ENCODE measurements around the gene MLLT3.

The MLLT3 gene

DNA sequence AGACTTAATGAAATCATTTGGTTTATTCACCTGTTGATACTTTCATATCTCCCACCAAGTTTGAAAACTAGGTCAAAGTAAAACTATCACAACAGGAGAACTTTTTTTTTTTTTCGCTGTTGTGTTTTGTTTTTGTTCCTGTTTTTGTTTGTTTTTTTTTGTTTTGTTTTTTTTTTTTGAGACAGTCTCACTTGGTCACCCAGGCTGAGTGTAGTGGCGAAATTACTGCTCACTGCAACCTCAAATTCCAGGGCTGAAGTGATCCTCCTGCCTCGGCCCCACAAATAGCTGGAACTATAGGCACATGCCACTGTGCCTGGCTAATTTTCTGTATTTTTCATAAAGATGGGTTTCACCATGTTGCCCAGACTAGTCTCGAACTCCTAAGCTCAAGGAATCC, 49.3 kb downstream of the MLLT3 start:
- Histone ChIP-seq H3K36me3 (ENCODE audit: control insufficient read depth, insufficient read depth, low read length) (no peaks in the 10 kb centered on the region), H3K4me3 (ENCODE audit: extremely low read depth, insufficient read depth, low read length, poor library complexity, severe bottlenecking) (no peak overlapping the region), H3K4me1 (ENCODE audit: control insufficient read depth, insufficient read depth, low read length, poor library complexity, severe bottlenecking) (peaks cover 8% of the 10 kb centered on the region), H3K27ac (ENCODE audit: low read depth, low read length, severe bottlenecking) (no peak overlapping the region), H3K9me3 (ENCODE audit: control insufficient read depth, low read length) (peaks cover 19% of the 10 kb centered on the region)
- WGBS, 2 experiments (ENCODE audit: insufficient coverage in 2 of 2) = 81 to 90% methylated on average over 2 of the region's 4 CpGs

DNA sequence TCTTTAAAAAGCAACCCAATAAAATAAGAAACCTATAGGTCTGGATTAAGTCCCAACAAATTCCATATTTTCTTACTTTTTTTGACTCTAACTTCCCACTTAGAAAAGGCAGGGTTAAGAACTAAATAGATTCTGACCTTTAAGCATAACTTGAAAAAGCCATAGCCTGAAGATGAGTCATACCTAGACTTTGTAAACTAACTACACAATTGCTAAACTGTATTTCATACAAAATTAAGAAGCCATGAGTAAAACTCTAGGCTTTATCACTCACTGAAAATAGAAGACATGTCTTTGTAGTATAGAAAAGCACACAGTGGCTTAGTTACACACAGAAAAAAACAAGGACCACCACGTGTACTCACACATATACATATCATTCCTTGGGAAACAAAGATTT, 51.5 kb downstream of the MLLT3 start:
- no peak overlapping the region for H3K4me3 ChIP-seq (ENCODE audit: extremely low read depth, insufficient read depth, low read length, poor library complexity, severe bottlenecking)
- no peak overlapping the region for H3K27ac ChIP-seq (ENCODE audit: low read depth, low read length, severe bottlenecking)
- WGBS, 2 experiments (ENCODE audit: insufficient coverage in 2 of 2) = no CpG with 5 or more reads among the region's 1 CpG
- peaks cover 8% of the 10 kb centered on the region for H3K4me1 ChIP-seq (ENCODE audit: control insufficient read depth, insufficient read depth, low read length, poor library complexity, severe bottlenecking)
- H3K9me3 ChIP-seq (ENCODE audit: control insufficient read depth, low read length) = peaks cover 11% of the 10 kb centered on the region
- H3K36me3 ChIP-seq (ENCODE audit: control insufficient read depth, insufficient read depth, low read length) = no peaks in the 10 kb centered on the region

DNA sequence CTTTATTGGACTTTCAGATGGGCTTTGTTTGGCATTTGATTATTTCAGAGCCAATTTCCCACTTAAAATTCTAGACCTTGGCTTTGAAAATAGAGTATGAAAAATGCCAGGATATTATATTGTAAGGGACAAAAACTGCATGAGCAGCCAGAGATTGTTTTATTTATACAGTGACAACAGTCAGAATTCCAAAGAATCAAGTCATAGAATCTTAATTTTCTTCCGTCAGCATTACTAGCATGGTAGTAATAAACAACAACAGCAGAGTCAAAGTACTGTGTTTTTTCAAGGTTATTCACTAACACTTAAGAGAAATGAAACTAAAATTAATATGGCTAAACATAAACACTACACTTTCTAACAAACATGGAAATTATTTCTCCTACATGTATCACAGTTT, 52.2 kb downstream of the MLLT3 start:
- Histone ChIP-seq H3K27ac (ENCODE audit: low read depth, low read length, severe bottlenecking) (no peak overlapping the region), H3K9me3 (ENCODE audit: control insufficient read depth, low read length) (peaks cover 5% of the 10 kb centered on the region), H3K4me1 (ENCODE audit: control insufficient read depth, insufficient read depth, low read length, poor library complexity, severe bottlenecking) (peaks cover 8% of the 10 kb centered on the region), H3K36me3 (ENCODE audit: control insufficient read depth, insufficient read depth, low read length) (no peaks in the 10 kb centered on the region), H3K4me3 (ENCODE audit: extremely low read depth, insufficient read depth, low read length, poor library complexity, severe bottlenecking) (no peak overlapping the region)
- no CpG with 5 or more reads among the region's 1 CpG for WGBS, 2 experiments (ENCODE audit: insufficient coverage in 2 of 2)

DNA sequence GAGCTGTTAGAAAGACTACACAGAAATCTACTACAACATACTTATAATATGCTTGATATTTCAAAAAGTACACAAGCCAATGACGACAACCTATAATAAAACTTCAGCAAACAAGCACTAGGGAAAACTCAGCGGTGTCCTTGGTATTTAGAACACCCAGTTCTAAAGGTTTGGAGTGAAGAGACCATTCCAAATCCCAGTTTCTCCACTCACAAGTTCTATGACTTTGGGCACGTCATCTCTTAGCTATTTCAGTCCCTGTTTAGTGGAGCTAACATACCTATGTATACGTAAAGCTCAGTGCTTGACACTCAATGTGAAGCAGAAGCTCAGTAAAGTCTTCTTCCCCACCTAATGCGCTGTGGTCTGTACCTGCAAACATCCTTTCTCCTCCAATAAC, 52.8 kb downstream of the MLLT3 start:
- no peaks in the 10 kb centered on the region for H3K36me3 ChIP-seq (ENCODE audit: control insufficient read depth, insufficient read depth, low read length)
- H3K9me3 ChIP-seq (ENCODE audit: control insufficient read depth, low read length) = no peaks in the 10 kb centered on the region
- WGBS, 2 experiments (ENCODE audit: insufficient coverage in 2 of 2) = 85 to 88% methylated on average over 3 to 4 of the region's 5 CpGs
- H3K27ac ChIP-seq (ENCODE audit: low read depth, low read length, severe bottlenecking) = no peak overlapping the region
- H3K4me1 ChIP-seq (ENCODE audit: control insufficient read depth, insufficient read depth, low read length, poor library complexity, severe bottlenecking) = peaks cover 8% of the 10 kb centered on the region
- H3K4me3 ChIP-seq (ENCODE audit: extremely low read depth, insufficient read depth, low read length, poor library complexity, severe bottlenecking) = no peak overlapping the region

DNA sequence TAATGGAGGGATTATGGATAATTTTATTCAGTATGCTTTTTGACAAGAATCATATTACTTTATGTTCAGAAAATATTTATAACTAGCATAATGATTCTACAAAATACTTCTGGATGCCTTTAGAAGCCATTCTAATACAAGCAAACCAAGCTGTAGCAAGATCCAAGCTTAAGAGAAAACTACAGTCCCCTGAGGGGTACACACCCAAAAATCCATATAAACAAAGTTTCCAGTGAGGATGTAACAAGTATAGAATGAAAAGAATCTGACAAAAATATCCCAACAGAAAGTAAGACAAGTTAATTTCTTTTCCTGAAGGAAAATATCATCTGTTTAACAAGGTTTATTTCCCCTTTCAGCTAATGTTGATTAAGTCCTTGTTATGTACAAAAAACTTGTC, 53.9 kb downstream of the MLLT3 start:
- H3K36me3 ChIP-seq (ENCODE audit: control insufficient read depth, insufficient read depth, low read length) = no peaks in the 10 kb centered on the region
- H3K4me1 ChIP-seq (ENCODE audit: control insufficient read depth, insufficient read depth, low read length, poor library complexity, severe bottlenecking) = peaks cover 8% of the 10 kb centered on the region
- H3K4me3 ChIP-seq (ENCODE audit: extremely low read depth, insufficient read depth, low read length, poor library complexity, severe bottlenecking) = no peak overlapping the region
- H3K9me3 ChIP-seq (ENCODE audit: control insufficient read depth, low read length) = no peaks in the 10 kb centered on the region
- H3K27ac ChIP-seq (ENCODE audit: low read depth, low read length, severe bottlenecking) = no peak overlapping the region

DNA sequence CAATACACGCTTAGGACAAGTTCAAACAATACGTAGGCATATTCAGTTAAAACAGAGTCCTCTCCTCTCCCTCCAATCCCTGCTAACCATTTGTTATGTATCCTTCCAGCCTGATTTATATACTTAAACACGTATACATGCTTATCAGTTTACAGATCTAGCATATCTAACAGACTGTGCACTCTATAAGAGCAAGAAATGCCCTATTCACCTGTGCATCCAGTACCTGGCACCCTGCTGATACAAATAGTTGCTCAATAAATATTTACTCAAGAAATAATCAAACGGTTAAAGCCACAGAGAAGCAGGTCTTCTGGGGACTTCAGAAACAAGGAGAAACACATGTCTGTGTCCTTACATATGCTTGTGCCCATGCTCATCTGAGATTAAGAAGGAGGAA, 55.9 kb downstream of the MLLT3 start:
- 88 to 96% methylated on average over 4 of the region's 4 CpGs for WGBS, 2 experiments (ENCODE audit: insufficient coverage in 2 of 2)
- no peaks in the 10 kb centered on the region for H3K36me3 ChIP-seq (ENCODE audit: control insufficient read depth, insufficient read depth, low read length)
- H3K27ac ChIP-seq (ENCODE audit: low read depth, low read length, severe bottlenecking) = no peak overlapping the region
- H3K4me3 ChIP-seq (ENCODE audit: extremely low read depth, insufficient read depth, low read length, poor library complexity, severe bottlenecking) = no peak overlapping the region
- peaks cover 8% of the 10 kb centered on the region for H3K4me1 ChIP-seq (ENCODE audit: control insufficient read depth, insufficient read depth, low read length, poor library complexity, severe bottlenecking)
- no peaks in the 10 kb centered on the region for H3K9me3 ChIP-seq (ENCODE audit: control insufficient read depth, low read length)

DNA sequence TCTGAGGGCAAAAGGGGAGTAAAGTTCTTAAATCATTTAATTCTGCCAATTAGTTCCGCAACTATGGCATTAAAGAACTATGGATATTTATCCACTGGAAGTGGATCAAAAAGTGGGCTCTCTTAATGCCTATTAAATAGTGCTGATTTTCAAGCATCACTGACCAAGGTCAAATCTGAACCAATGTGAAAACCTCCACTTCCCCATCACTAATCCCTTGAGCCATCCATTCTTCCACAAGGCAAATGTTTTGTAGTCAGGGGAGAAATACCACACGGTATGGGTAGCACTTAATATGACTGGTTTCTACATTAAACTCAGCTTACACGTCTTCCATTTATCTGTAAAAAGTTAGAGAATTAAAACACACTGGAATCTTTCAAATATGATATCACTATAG, 57.6 kb downstream of the MLLT3 start:
- no peak overlapping the region for H3K27ac ChIP-seq (ENCODE audit: low read depth, low read length, severe bottlenecking)
- WGBS, 2 experiments (ENCODE audit: insufficient coverage in 2 of 2) = 83% methylated on average over 1 of the region's 3 CpGs; no CpG with 5 or more reads in 1 of the 2 experiments
- no peaks in the 10 kb centered on the region for H3K9me3 ChIP-seq (ENCODE audit: control insufficient read depth, low read length)
- H3K4me1 ChIP-seq (ENCODE audit: control insufficient read depth, insufficient read depth, low read length, poor library complexity, severe bottlenecking) = peaks cover 2% of the 10 kb centered on the region
- H3K36me3 ChIP-seq (ENCODE audit: control insufficient read depth, insufficient read depth, low read length) = no peaks in the 10 kb centered on the region
- H3K4me3 ChIP-seq (ENCODE audit: extremely low read depth, insufficient read depth, low read length, poor library complexity, severe bottlenecking) = no peak overlapping the region

DNA sequence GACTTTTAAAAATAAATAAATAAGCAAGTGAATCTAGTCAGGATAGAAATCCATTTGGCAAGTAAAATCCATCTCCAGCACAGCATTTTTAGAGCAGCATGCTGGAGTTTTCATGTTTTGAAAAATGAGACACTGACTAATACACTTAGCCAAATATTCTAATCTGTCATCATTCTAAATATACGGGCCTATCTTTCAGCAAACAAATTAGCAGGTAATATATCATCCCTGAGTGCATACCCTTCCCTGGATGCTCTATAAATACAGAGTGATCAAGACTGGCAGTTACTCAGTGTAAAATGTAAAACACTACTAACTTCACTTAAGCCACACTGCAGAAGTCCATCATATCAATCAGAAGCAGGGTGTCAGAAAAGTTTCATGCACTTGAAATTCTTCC, 58.4 kb downstream of the MLLT3 start:
- Histone ChIP-seq H3K27ac (ENCODE audit: low read depth, low read length, severe bottlenecking) (no peak overlapping the region), H3K4me1 (ENCODE audit: control insufficient read depth, insufficient read depth, low read length, poor library complexity, severe bottlenecking) (no peaks in the 10 kb centered on the region), H3K9me3 (ENCODE audit: control insufficient read depth, low read length) (no peaks in the 10 kb centered on the region), H3K4me3 (ENCODE audit: extremely low read depth, insufficient read depth, low read length, poor library complexity, severe bottlenecking) (no peak overlapping the region), H3K36me3 (ENCODE audit: control insufficient read depth, insufficient read depth, low read length) (no peaks in the 10 kb centered on the region)
- 100% methylated on average over 1 of the region's 1 CpG; no CpG with 5 or more reads in 1 of the 2 experiments for WGBS, 2 experiments (ENCODE audit: insufficient coverage in 2 of 2)

DNA sequence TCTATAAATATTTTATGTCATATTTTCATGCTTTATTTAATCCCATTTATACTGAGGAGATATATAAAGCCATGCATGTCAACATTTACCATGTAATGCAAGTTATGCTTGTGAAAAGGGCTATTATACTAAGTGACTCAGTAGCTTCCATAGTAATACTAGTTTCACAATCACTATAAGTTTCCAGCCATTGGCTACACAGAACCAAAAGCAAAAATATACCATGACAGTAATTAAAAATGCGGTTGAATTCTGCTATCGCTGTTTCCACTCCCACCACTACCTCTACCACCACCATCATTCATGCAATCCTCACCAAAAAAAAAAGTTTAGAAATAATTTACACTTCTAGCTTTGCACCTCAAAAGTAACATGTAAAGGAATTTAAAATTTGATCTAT, 60.2 kb downstream of the MLLT3 start:
- Histone ChIP-seq H3K36me3 (ENCODE audit: control insufficient read depth, insufficient read depth, low read length) (no peaks in the 10 kb centered on the region), H3K9me3 (ENCODE audit: control insufficient read depth, low read length) (no peaks in the 10 kb centered on the region), H3K4me3 (ENCODE audit: extremely low read depth, insufficient read depth, low read length, poor library complexity, severe bottlenecking) (no peak overlapping the region), H3K27ac (ENCODE audit: low read depth, low read length, severe bottlenecking) (no peak overlapping the region), H3K4me1 (ENCODE audit: control insufficient read depth, insufficient read depth, low read length, poor library complexity, severe bottlenecking) (peaks cover 8% of the 10 kb centered on the region)
- WGBS, 2 experiments (ENCODE audit: insufficient coverage in 2 of 2) = 76 to 83% methylated on average over 2 of the region's 2 CpGs

DNA sequence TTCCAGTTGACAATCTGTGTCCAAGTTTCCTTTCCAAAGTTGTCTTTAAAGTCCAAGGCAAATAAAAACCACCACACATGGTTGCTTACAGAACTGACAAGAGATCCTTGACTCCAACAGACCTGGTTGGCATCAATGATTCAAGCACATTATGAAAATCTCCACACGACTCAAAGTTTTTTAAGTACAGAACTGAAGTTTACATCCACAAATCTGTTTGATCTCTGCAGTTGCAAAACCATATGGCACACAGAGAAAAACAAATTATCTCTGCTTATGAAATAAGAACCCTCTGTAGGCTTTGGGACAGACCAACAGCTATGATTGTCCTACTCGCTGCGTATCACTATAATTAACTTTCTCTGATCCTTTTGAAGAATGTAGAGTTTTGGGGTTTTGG, 60.8 kb downstream of the MLLT3 start:
- peaks cover 8% of the 10 kb centered on the region for H3K4me1 ChIP-seq (ENCODE audit: control insufficient read depth, insufficient read depth, low read length, poor library complexity, severe bottlenecking)
- H3K36me3 ChIP-seq (ENCODE audit: control insufficient read depth, insufficient read depth, low read length) = no peaks in the 10 kb centered on the region
- H3K27ac ChIP-seq (ENCODE audit: low read depth, low read length, severe bottlenecking) = no peak overlapping the region
- H3K9me3 ChIP-seq (ENCODE audit: control insufficient read depth, low read length) = no peaks in the 10 kb centered on the region
- WGBS, 2 experiments (ENCODE audit: insufficient coverage in 2 of 2) = 88 to 91% methylated on average over 1 of the region's 3 CpGs
- no peak overlapping the region for H3K4me3 ChIP-seq (ENCODE audit: extremely low read depth, insufficient read depth, low read length, poor library complexity, severe bottlenecking)

DNA sequence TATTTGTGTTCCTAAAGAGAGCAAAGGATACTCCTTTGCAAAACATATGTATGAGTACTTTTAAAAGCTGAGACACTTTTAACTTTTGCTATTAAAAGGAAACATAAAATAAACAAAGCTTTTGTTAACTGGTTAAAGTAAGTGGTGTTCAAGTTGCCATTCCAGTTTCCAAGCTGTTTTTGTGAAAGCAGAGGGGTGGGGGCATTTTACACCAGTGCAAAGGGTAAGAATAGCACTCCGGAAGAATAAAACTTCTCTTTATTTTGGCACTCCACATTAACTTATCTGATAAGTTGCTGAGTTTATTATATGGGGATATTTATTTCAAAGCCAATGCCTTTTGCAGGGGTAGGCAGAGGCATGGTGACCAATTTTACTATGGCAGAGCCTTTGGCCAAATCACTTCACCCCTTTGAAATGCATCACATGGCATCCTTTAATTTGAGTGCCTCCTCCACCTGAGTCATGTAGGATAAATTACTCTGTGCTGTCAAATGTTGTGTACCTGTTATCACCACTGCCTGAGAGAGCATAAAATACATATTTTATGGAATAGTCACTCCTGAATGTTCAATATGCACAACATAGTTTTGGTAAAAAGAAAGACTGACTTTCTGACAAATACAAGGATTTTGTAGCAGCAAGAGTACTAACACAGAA, 62.9 kb downstream of the MLLT3 start:
- WGBS, 2 experiments (ENCODE audit: insufficient coverage in 2 of 2) = no CpG with 5 or more reads among the region's 1 CpG

More for the DNA sequence above, 62.9 kb downstream of the MLLT3 start:
- H3K36me3 ChIP-seq (ENCODE audit: control insufficient read depth, insufficient read depth, low read length) = no peaks in the 10 kb centered on the region
- H3K27ac ChIP-seq (ENCODE audit: low read depth, low read length, severe bottlenecking) = no peak overlapping the region
- H3K9me3 ChIP-seq (ENCODE audit: control insufficient read depth, low read length) = no peaks in the 10 kb centered on the region
- H3K4me3 ChIP-seq (ENCODE audit: extremely low read depth, insufficient read depth, low read length, poor library complexity, severe bottlenecking) = no peak overlapping the region
- H3K4me1 ChIP-seq (ENCODE audit: control insufficient read depth, insufficient read depth, low read length, poor library complexity, severe bottlenecking) = peaks cover 8% of the 10 kb centered on the region

Measured in mesodermal cell (in vitro differentiated cells).